B cell (primary cell): ENCODE measurements around the gene HS2ST1. TPM values are rescaled to one million over a fixed set of nuclear protein-coding genes. Genes with fewer than 3 reads are reported as not detected.

ENCODE experiments used
- ATAC-seq: fragments of 200-7000 bp; cut with Tn5 transposase; one replicate; pipeline ENCODE4 v1.10.0; 2021; ENCODE audit warnings: low read depth, mild to moderate bottlenecking, moderate number of reproducible peaks, moderate library complexity
- CTCF ChIA-PET: fragments of 350-600 bp; sonication (Branson Sonifier 250); formaldehyde crosslinking; loops from one replicate; lab custom pipeline; 2021; ENCODE audit warnings: antibody characterized with exemption, inconsistent platforms; lab: Charles Lee
- POLR2A ChIA-PET: fragments of 350-600 bp; sonication (Branson Sonifier 250); formaldehyde crosslinking; loops from one replicate; lab custom pipeline; 2021; ENCODE audit warnings: antibody characterized with exemption; lab: Charles Lee
- DNase-seq: peaks from one replicate; pipeline ENCODE4 v3.0.0; 2013
- H2AFZ ChIP-seq: 2 replicates; pipeline ENCODE4 v1.6.1; 2012; ENCODE audit warnings: mild to moderate bottlenecking, low read depth, low read length; ENCODE audit not compliant: insufficient read depth, poor library complexity, severe bottlenecking
- H3K27ac ChIP-seq, 2 donors: 1 replicate in 1 of 2; 2 replicates in 1 of 2; pipeline ENCODE4 v1.5.1; 2012 to 2013; ENCODE audit warnings: low read length in 2 of 2, mild to moderate bottlenecking in 2 of 2, moderate library complexity in 1 of 2
- H3K27me3 ChIP-seq, 4 experiments: fragments of 200-600 bp in 1 of 4; sonication (generic) in 1 of 4; replicated peaks in 1 of 4; 1 replicate in 2 of 4; 2 replicates in 2 of 4; pipeline versions ENCODE4 v1.6.1 to v1.7.0; 2013 to 2016; ENCODE audit warnings: low read length in 3 of 4, mild to moderate bottlenecking in 2 of 4, mixed read lengths in 1 of 4, moderate library complexity in 1 of 4; ENCODE audit not compliant: insufficient read depth in 4 of 4, control insufficient read depth in 3 of 4; ENCODE audit errors: control extremely low read depth in 1 of 4
- H3K36me3 ChIP-seq, 2 experiments: replicated peaks in 1 of 2; 1 replicate in 1 of 2; 2 replicates in 1 of 2; pipeline versions ENCODE4 v1.6.1 to v1.7.1; 2013; ENCODE audit warnings: low read length in 1 of 2; ENCODE audit not compliant: insufficient read depth in 2 of 2, control insufficient read depth in 1 of 2; ENCODE audit errors: control extremely low read depth in 1 of 2, extremely low read depth in 1 of 2
- H3K4me1 ChIP-seq, 2 donors: fragments of 200-600 bp in 1 of 2; sonication (generic) in 1 of 2; 1 replicate in 1 of 2; 2 replicates in 1 of 2; pipeline versions ENCODE4 v1.5.1 to v1.6.1; 2013 to 2017; ENCODE audit warnings: low read length in 2 of 2; ENCODE audit not compliant: control insufficient read depth in 2 of 2, insufficient read depth in 2 of 2
- H3K4me2 ChIP-seq: replicated peaks from 2 replicates; pipeline ENCODE3; 2012; ENCODE audit warnings: mild to moderate bottlenecking, low read depth, low read length; ENCODE audit not compliant: poor library complexity, severe bottlenecking
- H3K4me3 ChIP-seq, 5 experiments: fragments of 200-600 bp in 1 of 5; sonication (generic) in 1 of 5; 1 replicate in 3 of 5; 2 replicates in 2 of 5; pipeline versions ENCODE4 v1.5.1 to v1.7.0; 2011 to 2016; ENCODE audit warnings: low read length in 4 of 5, mild to moderate bottlenecking in 4 of 5, low read depth in 2 of 5, control low read depth in 1 of 5, moderate library complexity in 1 of 5; ENCODE audit not compliant: insufficient read depth in 1 of 5; ENCODE audit errors: control extremely low read depth in 1 of 5, extremely low read depth in 1 of 5
- H3K79me2 ChIP-seq: fragments of 200-600 bp; sonication (generic); one replicate; pipeline ENCODE4 v1.6.0; 2016; ENCODE audit warnings: low read length; ENCODE audit not compliant: control insufficient read depth, insufficient read depth
- H3K9ac ChIP-seq: fragments of 200-600 bp; sonication (generic); 2 replicates; pipeline ENCODE4 v1.6.1; 2017; ENCODE audit warnings: mild to moderate bottlenecking, low read length, moderate library complexity
- H3K9me3 ChIP-seq, 3 donors: one replicate each; pipeline versions ENCODE4 v1.6.1 to v1.7.1; 2013; ENCODE audit warnings: low read length in 2 of 3; ENCODE audit not compliant: control insufficient read depth in 2 of 3, insufficient read depth in 1 of 3; ENCODE audit errors: control extremely low read depth in 1 of 3
- H4K20me1 ChIP-seq: 2 replicates; pipeline ENCODE4 v1.6.0; 2012; ENCODE audit warnings: mild to moderate bottlenecking, low read length; ENCODE audit not compliant: insufficient read depth, control insufficient read depth, poor library complexity, severe bottlenecking
- H3K27ac Mint-ChIP-seq: one replicate; pipeline ENCODE4 v1.8.0; 2021; ENCODE audit warnings: mixed read lengths
- H3K27me3 Mint-ChIP-seq: one replicate; pipeline ENCODE4 v1.8.0; 2021; ENCODE audit warnings: mixed read lengths
- H3K4me1 Mint-ChIP-seq: one replicate; pipeline ENCODE4 v1.8.0; 2021; ENCODE audit warnings: mixed read lengths
- H3K4me3 Mint-ChIP-seq: one replicate; pipeline ENCODE4 v1.8.0; 2021; ENCODE audit warnings: mixed read lengths
- H3K9me3 Mint-ChIP-seq: one replicate; pipeline ENCODE4 v1.8.0; 2022; ENCODE audit warnings: mixed read lengths; ENCODE audit not compliant: insufficient read depth
- CTCF ChIP-seq: fragments of 200-600 bp; IDR thresholded peaks from one replicate; pipeline ENCODE4 v1.8.0; 2022; ENCODE audit warnings: antibody characterized with exemption, mild to moderate bottlenecking
- EZH2 ChIP-seq: IDR thresholded peaks from 2 replicates; pipeline ENCODE4 v1.6.1; 2012; ENCODE audit warnings: borderline replicate concordance, low read depth, mild to moderate bottlenecking, moderate library complexity, low read length; ENCODE audit not compliant: insufficient read depth, poor library complexity, severe bottlenecking
- WGBS: methylation state at CpG from one replicate; pipeline ENCODE4 v1.1.5; 2013; ENCODE audit warnings: missing lambda C conversion rate; ENCODE audit not compliant: insufficient coverage; 5-methylcytosine and 5-hydroxymethylcytosine counted together
- intact Hi-C: fragments of 100-400 bp; cut with micrococcal nuclease; formaldehyde crosslinking; loops from one replicate; pipeline ENCODE4 v1.10.0; 2022
- polyA plus RNA-seq: library from polyadenylated mRNA; depleted of rRNA; stranded (reverse); fragments of >200 nt; gene quantifications from 2 replicates; pipeline ENCODE4 v1.2.3, GENCODE V29; 2012
- total RNA-seq, 2 donors: library from RNA; stranded (reverse); fragments of 120-200 nt in 1 of 2; gene quantifications; 1 replicate in 1 of 2; 2 replicates in 1 of 2; pipeline versions ENCODE4 v1.2.3 to v1.2.4, GENCODE V29; 2013 to 2022

HS2ST1 gene
- total and polyA plus RNA-seq, 2 donors (not counting 1 experiment from before 2014, with no cell fraction given), result 3.0 to 16.9 TPM

DNA sequence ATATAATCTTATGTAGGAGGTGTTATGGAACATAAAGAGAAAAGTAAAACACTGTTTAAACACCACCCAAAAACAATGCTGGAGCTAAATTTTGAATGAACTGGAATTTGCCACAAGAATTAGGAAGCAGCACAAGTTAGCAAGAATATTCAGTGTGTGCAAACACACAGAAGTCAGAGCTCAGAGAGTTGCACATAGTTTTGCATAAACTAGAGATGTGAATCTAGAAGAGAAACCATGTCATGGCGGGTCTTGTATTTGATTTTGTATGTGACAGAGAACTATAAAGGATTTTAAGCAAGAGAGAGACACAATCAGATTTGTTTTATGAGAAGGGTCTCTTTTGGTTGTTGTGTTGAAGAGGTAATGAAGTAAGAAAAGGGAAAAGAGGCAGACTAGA, 38.7 kb upstream of the HS2ST1 start:
- H3K36me3 ChIP-seq, result peaks cover 9 to 25% of the 10 kb centered on the region in 2 experiments
- DNase-seq (no peak), ATAC-seq (no peak)
- Mint-ChIP-seq H3K9me3 (no peaks in the 10 kb centered on the region), H3K27me3 (no peaks in the 10 kb centered on the region), H3K27ac (peak overlapping the region; percentile 3), H3K4me1 (peaks cover 12% of the 10 kb centered on the region), H3K4me3 (no peak overlapping the region)
- H3K4me1 ChIP-seq, result no peaks in the 10 kb centered on the region
- no peaks in the 10 kb centered on the region for H3K27me3 ChIP-seq
- CTCF ChIA-PET, result no interaction called here
- POLR2A ChIA-PET, result no interaction called here
- intact Hi-C loops, result no loop called here
- no peak overlapping the region for H3K4me3 ChIP-seq
- peaks cover 5% of the 10 kb centered on the region for H4K20me1 ChIP-seq
- H3K9me3 ChIP-seq, result peaks cover 0 to under 1% (median 0%) of the 10 kb centered on the region in 3 donors
- 100% methylated on average over 1 of the region's 1 CpG for WGBS
- H3K4me2 ChIP-seq, result no peak overlapping the region
- peaks cover 33% of the 10 kb centered on the region for H3K79me2 ChIP-seq
- TF ChIP-seq EZH2 (no peak), CTCF (no peak)
- H3K9ac ChIP-seq, result no peak overlapping the region
- H2AFZ ChIP-seq, result no peak overlapping the region
- H3K27ac ChIP-seq, result peak overlapping the region in 1 of 2 donors; percentile 10

DNA sequence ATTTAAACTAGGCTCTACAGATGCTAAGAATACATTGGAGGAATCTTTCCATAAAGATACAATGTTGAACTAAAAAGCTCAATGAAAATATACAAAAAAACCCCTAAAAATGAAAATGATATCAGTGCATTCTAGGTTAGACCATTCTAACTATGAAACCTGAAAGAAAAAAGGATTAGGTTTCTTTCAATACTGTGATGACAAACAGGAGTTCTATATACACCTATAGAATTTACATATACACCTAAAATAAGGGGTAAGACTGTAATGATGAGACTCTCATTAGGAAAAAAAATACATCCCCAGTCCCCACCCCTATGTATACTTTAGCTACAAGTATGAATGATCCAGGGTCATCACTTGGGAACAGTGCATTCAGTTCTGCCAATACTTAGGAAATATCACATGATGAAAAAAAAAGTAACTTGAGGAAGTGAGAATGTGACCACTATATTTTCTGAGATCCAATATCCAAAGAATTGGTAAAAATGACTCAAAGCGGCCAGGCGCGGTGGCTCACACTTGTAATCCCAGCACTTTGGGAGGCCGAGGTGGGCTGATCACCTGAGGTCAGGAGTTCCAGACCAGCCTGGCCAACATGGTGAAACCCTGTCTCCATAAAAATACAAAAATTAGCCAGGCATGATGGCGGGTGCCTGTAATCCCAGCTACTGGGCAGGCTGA, 26.8 kb upstream of the HS2ST1 start:
- no peak for DNase-seq
- H2AFZ ChIP-seq, result no peak overlapping the region
- H3K9me3 ChIP-seq, result peaks cover 0 to 5% (median 0%) of the 10 kb centered on the region in 3 donors
- no peaks in the 10 kb centered on the region for H3K4me1 ChIP-seq
- H3K4me2 ChIP-seq, result no peak overlapping the region
- H3K36me3 ChIP-seq, result peaks cover 3 to 14% of the 10 kb centered on the region in 2 experiments
- H3K9ac ChIP-seq, result no peak overlapping the region
- peak overlapping the region in 1 of 2 donors; percentile 48 for H3K27ac ChIP-seq
- peaks cover 65% of the 10 kb centered on the region for H4K20me1 ChIP-seq
- Mint-ChIP-seq H3K27ac (no peak overlapping the region), H3K4me1 (peaks cover 26% of the 10 kb centered on the region), H3K9me3 (no peaks in the 10 kb centered on the region), H3K27me3 (no peaks in the 10 kb centered on the region), H3K4me3 (no peak overlapping the region)
- CTCF ChIA-PET, result interaction anchor here (1.2 kb wide), 1 partner anchor 63 kb away, joined by 3 read pairs; no protein-coding TSS in a partner anchor
- no peaks in the 10 kb centered on the region for H3K27me3 ChIP-seq
- H3K79me2 ChIP-seq, result peaks cover 78% of the 10 kb centered on the region
- no peak overlapping the region for H3K4me3 ChIP-seq
- ATAC-seq, result no peak
- POLR2A ChIA-PET, result no interaction called here
- no peak for TF ChIP-seq EZH2
- no peak for TF ChIP-seq CTCF
- WGBS, result 97% methylated on average over 4 of the region's 5 CpGs
- intact Hi-C loops, result no loop called here
